MM.1S (cell line): ENCODE measurements around the gene COBL.

ENCODE experiments used
- DNase-seq: peaks from one replicate; pipeline ENCODE4 v3.0.0-alpha.2; 2015
- H2AFZ ChIP-seq: fragments of 300-600 bp; sonication (generic); 2 replicates; pipeline ENCODE4 v1.6.0; 2016; ENCODE audit warnings: antibody characterized with exemption, low read length
- H3F3A ChIP-seq: fragments of 300-600 bp; sonication (generic); 2 replicates; pipeline ENCODE4 v1.6.1; 2016; ENCODE audit warnings: mild to moderate bottlenecking, antibody characterized with exemption, low read length, moderate library complexity, mixed read lengths; ENCODE audit not compliant: insufficient read depth
- H3K27ac ChIP-seq: fragments of 300-600 bp; sonication (generic); 2 replicates; pipeline ENCODE4 v1.5.1; 2016; ENCODE audit warnings: mild to moderate bottlenecking, low read length
- H3K27me3 ChIP-seq: fragments of 300-600 bp; sonication (generic); replicated peaks from 2 replicates; pipeline ENCODE4 v1.6.0; 2016; ENCODE audit warnings: low read length; ENCODE audit not compliant: insufficient read depth
- H3K36me3 ChIP-seq: fragments of 300-600 bp; sonication (generic); replicated peaks from 2 replicates; pipeline ENCODE4 v1.6.1; 2016; ENCODE audit warnings: mild to moderate bottlenecking, low read length, mixed read lengths; ENCODE audit not compliant: insufficient read depth
- H3K4me1 ChIP-seq: fragments of 300-600 bp; sonication (generic); 2 replicates; pipeline ENCODE4 v1.6.1; 2016; ENCODE audit warnings: low read length, mixed read lengths
- H3K4me2 ChIP-seq: fragments of 300-600 bp; sonication (generic); 2 replicates; pipeline ENCODE4 v1.6.0; 2016; ENCODE audit warnings: low read depth, low read length
- H3K4me3 ChIP-seq: fragments of 300-600 bp; sonication (generic); 2 replicates; pipeline ENCODE4 v1.5.1; 2016; ENCODE audit warnings: low read length, mixed read lengths
- H3K79me2 ChIP-seq: fragments of 300-600 bp; sonication (generic); 2 replicates; pipeline ENCODE4 v1.6.1; 2016; ENCODE audit warnings: mixed run types, low read length, mixed read lengths
- H3K9ac ChIP-seq: fragments of 300-600 bp; sonication (generic); 2 replicates; pipeline ENCODE4 v1.6.1; 2016; ENCODE audit warnings: low read length, mixed read lengths
- H3K9me2 ChIP-seq: fragments of 300-600 bp; sonication (generic); replicated peaks from 2 replicates; pipeline ENCODE4 v1.6.1; 2016; ENCODE audit warnings: mild to moderate bottlenecking, low read length, mixed read lengths; ENCODE audit not compliant: insufficient read depth
- H3K9me3 ChIP-seq: fragments of 300-600 bp; sonication (generic); replicated peaks from 2 replicates; pipeline ENCODE4 v1.6.1; 2016; ENCODE audit warnings: mild to moderate bottlenecking, low read length, mixed read lengths; ENCODE audit not compliant: insufficient read depth
- H4K20me1 ChIP-seq: fragments of 300-600 bp; sonication (generic); 2 replicates; pipeline ENCODE4 v1.6.1; 2016; ENCODE audit warnings: mild to moderate bottlenecking, low read length, moderate library complexity, mixed read lengths; ENCODE audit not compliant: insufficient read depth
- CTCF ChIP-seq: fragments of 300-600 bp; sonication (generic); IDR thresholded peaks from 2 replicates; pipeline ENCODE4 v1.5.1; 2016; ENCODE audit warnings: antibody characterized with exemption, low read length, mixed read lengths
- EZH2 ChIP-seq: fragments of 300-600 bp; sonication (generic); optimal IDR thresholded peaks from 2 replicates; pipeline ENCODE3; 2017; ENCODE audit warnings: low read depth, mild to moderate bottlenecking, antibody characterized with exemption, low read length, mixed read lengths
- EZH2phosphoT487 ChIP-seq: fragments of 300-600 bp; sonication (generic); IDR thresholded peaks from 2 replicates; pipeline ENCODE4 v1.6.1; 2018; ENCODE audit warnings: antibody characterized with exemption, low read length

Gene COBL

GRCh38 chr7:51141451-51142003 lies 175.1 kb downstream of the COBL start:
- Histone ChIP-seq H3K4me1 (no peaks in the 10 kb centered on the region), H3K4me3 (no peak overlapping the region), H3K27me3 (no peaks in the 10 kb centered on the region), H3K9ac (no peak overlapping the region), H3K27ac (no peak overlapping the region), H3F3A (no peaks in the 10 kb centered on the region), H3K4me2 (no peak overlapping the region), H4K20me1 (no peaks in the 10 kb centered on the region), H2AFZ (no peak overlapping the region), H3K9me2 (no peaks in the 10 kb centered on the region), H3K36me3 (no peaks in the 10 kb centered on the region), H3K79me2 (no peaks in the 10 kb centered on the region), H3K9me3 (no peaks in the 10 kb centered on the region)
- peak; percentile 11 for DNase-seq
- peak; percentile 36 for TF ChIP-seq CTCF
- TF ChIP-seq EZH2 = no peak
- no peak for TF ChIP-seq EZH2phosphoT487

DNA sequence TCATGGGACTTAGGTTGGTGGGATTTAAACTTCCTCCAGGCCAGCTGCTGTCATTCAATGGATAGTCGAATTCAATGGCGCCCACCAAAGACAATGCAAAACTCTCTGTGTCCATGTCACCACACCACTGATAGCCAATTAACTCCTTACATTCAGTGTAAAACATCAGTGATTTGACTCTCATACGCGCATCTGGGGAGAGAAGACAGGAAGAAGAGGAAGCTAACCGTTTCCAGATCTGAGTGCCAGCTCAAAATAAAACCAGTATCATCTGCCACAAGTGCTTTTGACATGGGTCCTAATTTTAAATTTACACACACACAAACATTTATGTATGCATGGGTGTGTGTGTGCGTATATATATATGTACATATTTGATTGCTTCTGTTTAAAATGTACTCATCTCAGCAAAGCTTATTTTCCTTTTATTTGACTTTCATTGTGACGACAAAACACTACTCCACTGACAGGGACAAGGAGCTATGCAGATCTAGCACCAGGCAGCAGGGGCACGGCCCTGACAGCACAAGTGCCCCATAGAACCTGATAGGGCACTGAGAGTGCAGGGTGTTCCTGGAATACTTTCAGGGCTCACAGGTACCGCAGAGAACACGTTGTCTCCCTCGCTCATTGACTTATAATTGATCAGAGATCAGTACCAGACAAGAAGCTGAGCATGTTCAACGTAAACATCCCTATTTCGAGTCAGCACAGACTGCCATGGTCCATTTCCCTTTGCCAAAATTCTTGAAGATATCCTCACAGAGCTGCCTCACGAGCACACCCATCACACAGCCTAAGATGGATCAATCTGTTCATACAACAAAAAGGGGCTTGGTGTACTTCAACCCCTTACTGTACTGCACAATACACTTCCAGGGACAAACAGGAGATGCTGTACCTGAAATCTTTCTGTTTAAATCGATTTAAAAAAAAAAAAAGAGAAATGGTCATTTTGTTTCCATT lies 176.1 kb downstream of the COBL start:
- Histone ChIP-seq H3K4me3 (no peak overlapping the region), H3K4me2 (no peak overlapping the region), H3F3A (no peaks in the 10 kb centered on the region), H3K9me3 (no peaks in the 10 kb centered on the region), H4K20me1 (no peaks in the 10 kb centered on the region), H3K9me2 (no peaks in the 10 kb centered on the region), H2AFZ (no peak overlapping the region), H3K36me3 (no peaks in the 10 kb centered on the region), H3K79me2 (no peaks in the 10 kb centered on the region), H3K4me1 (no peaks in the 10 kb centered on the region), H3K9ac (no peak overlapping the region), H3K27me3 (no peaks in the 10 kb centered on the region), H3K27ac (no peak overlapping the region)
- TF ChIP-seq EZH2 = no peak
- no peak for TF ChIP-seq CTCF
- no peak for DNase-seq

DNA sequence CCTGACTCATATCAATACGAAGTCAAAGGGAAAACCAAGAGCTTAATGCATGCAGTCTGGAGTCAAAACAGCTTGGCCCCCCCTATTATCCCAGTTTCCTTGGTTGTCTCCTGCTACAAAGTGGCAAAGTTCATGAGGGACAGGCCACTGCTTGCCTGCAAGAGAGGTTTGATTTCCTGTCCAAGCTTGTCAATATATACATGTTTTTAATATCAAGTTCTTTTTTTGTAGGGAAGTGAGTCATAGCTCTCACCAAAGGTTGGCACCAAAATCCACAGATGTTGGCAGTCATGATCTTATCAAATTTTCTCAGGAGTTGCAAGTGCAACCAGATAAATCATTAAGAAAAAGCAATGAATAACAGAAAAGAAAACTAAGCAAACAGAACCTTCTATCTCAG lies 176.8 kb downstream of the COBL start:
- Histone ChIP-seq H3K4me1 (no peaks in the 10 kb centered on the region), H3K4me3 (no peak overlapping the region), H3K36me3 (no peaks in the 10 kb centered on the region), H3K79me2 (no peaks in the 10 kb centered on the region), H3F3A (no peaks in the 10 kb centered on the region), H4K20me1 (no peaks in the 10 kb centered on the region), H3K9me3 (no peaks in the 10 kb centered on the region), H3K4me2 (no peak overlapping the region), H3K9ac (no peak overlapping the region), H3K27me3 (no peaks in the 10 kb centered on the region), H2AFZ (no peak overlapping the region), H3K9me2 (no peaks in the 10 kb centered on the region), H3K27ac (no peak overlapping the region)
- no peak for DNase-seq
- TF ChIP-seq EZH2phosphoT487 = no peak
- TF ChIP-seq EZH2 = no peak
- TF ChIP-seq CTCF = no peak
